H1 (cell line): ENCODE measurements around the gene NR1I3. TPM values are rescaled to one million over a fixed set of nuclear protein-coding genes. Genes with fewer than 3 reads are reported as not detected.

Experiments
- CTCF ChIA-PET: fragments of 300-600 bp; sonication (Branson Sonifier 250); formaldehyde crosslinking; loops from one replicate; lab custom pipeline; 2021; ENCODE audit not compliant: partially characterized antibody; lab: Charles Lee
- POLR2A ChIA-PET: fragments of 300-600 bp; sonication (Branson Sonifier 250); formaldehyde crosslinking; loops from one replicate; lab custom pipeline; 2021; ENCODE audit warnings: inconsistent platforms; ENCODE audit not compliant: partially characterized antibody; lab: Charles Lee
- DNase-seq, 2 experiments: peaks; one replicate each; pipeline versions ENCODE4 v3.0.0 to v3.0.0-alpha.2; 2010 to 2022; ENCODE audit warnings: low spot score in 2 of 2, low read depth in 1 of 2, mixed read lengths in 1 of 2
- FAIRE-seq: peaks from 2 replicates; lab custom pipeline; 2011; peaks lifted over from hg19 to GRCh38; lab: Jason Lieb, UNC
- H2AFZ ChIP-seq: 2 replicates; pipeline ENCODE4 v1.8.1; 2012; ENCODE audit warnings: low read length, inconsistent platforms
- H2AK5ac ChIP-seq: 2 replicates; pipeline ENCODE4 v1.6.1; 2013; ENCODE audit warnings: low read depth, low read length
- H2BK120ac ChIP-seq: replicated peaks from 2 replicates; pipeline ENCODE3; 2013; ENCODE audit warnings: low read depth, low read length, inconsistent platforms
- H2BK12ac ChIP-seq: 2 replicates; pipeline ENCODE4 v1.6.1; 2013; ENCODE audit warnings: low read depth, low read length
- H2BK15ac ChIP-seq: 2 replicates; pipeline ENCODE4 v1.6.1; 2013; ENCODE audit warnings: low read length
- H2BK20ac ChIP-seq: 2 replicates; pipeline ENCODE4 v1.6.1; 2013; ENCODE audit warnings: low read length
- H2BK5ac ChIP-seq: 2 replicates; pipeline ENCODE4 v1.6.1; 2013; ENCODE audit warnings: low read depth, low read length
- H3K14ac ChIP-seq: 2 replicates; pipeline ENCODE4 v1.6.1; 2013; ENCODE audit warnings: inconsistent platforms; ENCODE audit not compliant: insufficient read length
- H3K18ac ChIP-seq: 2 replicates; pipeline ENCODE4 v1.6.1; 2013; ENCODE audit warnings: low read length; ENCODE audit errors: extremely low read depth
- H3K23ac ChIP-seq: 2 replicates; pipeline ENCODE4 v1.6.1; 2013; ENCODE audit warnings: inconsistent platforms; ENCODE audit not compliant: insufficient read length
- H3K23me2 ChIP-seq: 2 replicates; pipeline ENCODE4 v1.6.1; 2013; ENCODE audit warnings: low read depth, low read length
- H3K27ac ChIP-seq: 2 replicates; pipeline ENCODE4 v1.6.1; 2011; ENCODE audit warnings: low read depth, low read length, inconsistent platforms
- H3K27me3 ChIP-seq, 4 experiments: replicated peaks in 1 of 4; 1 replicate in 1 of 4; 2 replicates in 3 of 4; pipeline versions ENCODE4 v1.6.1 to v1.8.1; 2011 to 2013; ENCODE audit warnings: low read length in 3 of 4, mild to moderate bottlenecking in 3 of 4, inconsistent platforms in 2 of 4, mixed read lengths in 2 of 4, moderate library complexity in 1 of 4; ENCODE audit not compliant: control insufficient read depth in 3 of 4, insufficient read depth in 3 of 4; ENCODE audit errors: extremely low read depth in 1 of 4
- H3K36me3 ChIP-seq, 4 experiments: 2 replicates each; pipeline versions ENCODE4 v1.6.1 to v1.8.1; 2011 to 2013; ENCODE audit warnings: mild to moderate bottlenecking in 4 of 4, low read length in 3 of 4, moderate library complexity in 2 of 4, control low read depth in 1 of 4, inconsistent platforms in 1 of 4; ENCODE audit not compliant: insufficient read depth in 4 of 4, control insufficient read depth in 2 of 4
- H3K4ac ChIP-seq: replicated peaks from 2 replicates; pipeline ENCODE3; 2013; ENCODE audit warnings: low read length, low read depth, mixed read lengths, inconsistent platforms; ENCODE audit not compliant: insufficient read length
- H3K4me1 ChIP-seq, 4 experiments: replicated peaks in 1 of 4; 1 replicate in 1 of 4; 2 replicates in 3 of 4; pipeline versions ENCODE4 v1.6.1 to v1.8.1; 2011 to 2013; ENCODE audit warnings: low read length in 3 of 4, inconsistent platforms in 2 of 4, mixed read lengths in 1 of 4; ENCODE audit not compliant: insufficient read depth in 4 of 4, control insufficient read depth in 3 of 4
- H3K4me2 ChIP-seq, 2 experiments: 2 replicates each; pipeline versions ENCODE4 v1.6.1 to v1.8.1; 2011 to 2013; ENCODE audit warnings: low read depth in 2 of 2, low read length in 2 of 2, control low read depth in 1 of 2, inconsistent platforms in 1 of 2, mild to moderate bottlenecking in 1 of 2; ENCODE audit not compliant: insufficient read depth in 1 of 2
- H3K4me3 ChIP-seq, 4 experiments: fragments of 200-600, 300-600 bp in 1 of 4; sonication (generic), shearing (Covaris generic), sonication (Bioruptor Twin) in 1 of 4; 2 replicates each; pipeline versions ENCODE4 v1.5.1 to v1.8.1; 2011 to 2016; ENCODE audit warnings: low read length in 4 of 4, low read depth in 3 of 4, control low read depth in 2 of 4, inconsistent platforms in 2 of 4, mild to moderate bottlenecking in 2 of 4, mixed read lengths in 1 of 4, moderate library complexity in 1 of 4; ENCODE audit not compliant: insufficient read depth in 2 of 4; ENCODE audit errors: extremely low read depth in 1 of 4
- H3K56ac ChIP-seq: replicated peaks from 2 replicates; pipeline ENCODE3; 2013; ENCODE audit warnings: low read depth, mild to moderate bottlenecking, mixed read lengths, low read length, inconsistent platforms; ENCODE audit not compliant: insufficient read length
- H3K79me1 ChIP-seq: 2 replicates; pipeline ENCODE4 v1.6.1; 2013; ENCODE audit warnings: low read depth, low read length, control low read depth
- H3K79me2 ChIP-seq, 2 experiments: 2 replicates each; pipeline versions ENCODE4 v1.6.1 to v1.8.1; 2012 to 2013; ENCODE audit warnings: low read length in 2 of 2, mild to moderate bottlenecking in 2 of 2, inconsistent platforms in 1 of 2; ENCODE audit not compliant: insufficient read depth in 2 of 2, control insufficient read depth in 1 of 2
- H3K9ac ChIP-seq, 4 experiments: replicated peaks in 1 of 4; 1 replicate in 1 of 4; 2 replicates in 3 of 4; pipeline versions ENCODE4 v1.6.1 to v1.8.1; 2011 to 2013; ENCODE audit warnings: low read depth in 3 of 4, low read length in 3 of 4, control low read depth in 2 of 4, mild to moderate bottlenecking in 2 of 4, moderate library complexity in 2 of 4, inconsistent platforms in 1 of 4; ENCODE audit errors: extremely low read depth in 1 of 4
- H3K9me3 ChIP-seq, 2 experiments: 2 replicates each; pipeline versions ENCODE4 v1.6.1 to v1.8.1; 2012 to 2013; ENCODE audit warnings: mild to moderate bottlenecking in 2 of 2, moderate library complexity in 2 of 2, control low read depth in 1 of 2, inconsistent platforms in 1 of 2, low read depth in 1 of 2, low read length in 1 of 2, mixed read lengths in 1 of 2; ENCODE audit not compliant: insufficient read depth in 2 of 2
- H4K20me1 ChIP-seq, 2 experiments: replicated peaks in 1 of 2; 2 replicates each; pipeline versions ENCODE3 to v1.8.1; 2011 to 2013; ENCODE audit warnings: inconsistent platforms in 2 of 2, low read length in 2 of 2, mild to moderate bottlenecking in 1 of 2; ENCODE audit not compliant: insufficient read depth in 2 of 2, control insufficient read depth in 1 of 2
- H4K5ac ChIP-seq: 2 replicates; pipeline ENCODE4 v1.6.1; 2013; ENCODE audit warnings: low read length, low read depth, mixed read lengths, inconsistent platforms; ENCODE audit not compliant: insufficient read length
- H4K8ac ChIP-seq: 2 replicates; pipeline ENCODE4 v1.8.0; 2013; ENCODE audit warnings: mild to moderate bottlenecking, moderate library complexity, low read length, inconsistent platforms; ENCODE audit not compliant: insufficient read depth; ENCODE audit errors: extremely low read depth
- H4K91ac ChIP-seq: replicated peaks from 2 replicates; pipeline ENCODE3; 2013; ENCODE audit warnings: low read length, mixed read lengths, inconsistent platforms; ENCODE audit not compliant: insufficient read length
- MAFK ChIP-seq: IDR thresholded peaks from 2 replicates; pipeline ENCODE4 v1.6.1; 2012; ENCODE audit warnings: low read depth, mild to moderate bottlenecking, improper control_type of control experiment, low read length
- WGBS, 2 experiments: shearing (Covaris generic) in 1 of 2; methylation state at CpG; one replicate each; pipeline versions ENCODE4 v1.1.6 to v1.1.7; 2013 to 2015; ENCODE audit warnings: low lambda C conversion rate in 2 of 2, mixed read lengths in 2 of 2, inconsistent platforms in 1 of 2, low coverage in 1 of 2, missing lambda C conversion rate in 1 of 2; ENCODE audit not compliant: insufficient replicate concordance in 2 of 2, insufficient coverage in 1 of 2, insufficient read length in 1 of 2; ENCODE audit errors: extremely low coverage in 1 of 2, missing lambda C conversion rate in 1 of 2; 5-methylcytosine and 5-hydroxymethylcytosine counted together
- polyA plus RNA-seq, 7 experiments: library from polyadenylated mRNA; depleted of rRNA in 3 of 7; stranded (reverse) in 5 of 7; unstranded in 2 of 7; fragments of >200 nt in 5 of 7; fragments of 200-250 nt in 2 of 7; gene quantifications; 1 replicate in 5 of 7; 2 replicates in 1 of 7; 4 replicates in 1 of 7; pipeline versions ENCODE4 v1.2.1 to v1.2.3, GENCODE V29; 2011 to 2013; ENCODE audit warnings: missing spikeins in 2 of 7, mixed read lengths in 2 of 7
- total RNA-seq: library from RNA; stranded (reverse); fragmentation: NEBNext Ultra II Directional; extraction: Animal tissue kit (Norgen Biotek cat#: 25700); gene quantifications from 2 replicates; pipeline ENCODE4 v1.2.1, GENCODE V29; 2021

NR1I3 gene
- total and polyA plus RNA-seq, 2 of the 8 experiments (the other 6 are each of a cell fraction or from before 2014, with no cell fraction given), result not detected

- H3K4ac ChIP-seq, result no peak overlapping the region
- peaks cover 8% of the 10 kb centered on the region for H3K23me2 ChIP-seq
- peak overlapping the region; percentile 7 for H4K5ac ChIP-seq
- DNase-seq (no peak), FAIRE-seq (no peak)
- H3K9me3 ChIP-seq, result no peaks in the 10 kb centered on the region
- H3K9ac ChIP-seq, result no peak overlapping the region
- H4K20me1 ChIP-seq, result no peaks in the 10 kb centered on the region
- H3K18ac ChIP-seq, result 0 out of 2 replicates have a peak overlapping the region, but pooled peaks have one; percentile 62
- peak overlapping the region; percentile 55; the same call in 1 of the 2 replicates for H2BK5ac ChIP-seq
- no peak overlapping the region for H2BK12ac ChIP-seq
- no peak overlapping the region for H2BK120ac ChIP-seq
- peak overlapping the region; percentile 71 for H2AFZ ChIP-seq
- H3K36me3 ChIP-seq, result peaks cover 0 to 10% (median 8%) of the 10 kb centered on the region in 4 experiments; a peak in 5 of 8 replicates
- WGBS, 2 experiments, result 89% methylated on average over 7 of the region's 7 CpGs; no CpG with 5 or more reads in 1 of the 2 experiments
- H3K4me2 ChIP-seq, result peak overlapping the region in 1 of 2 experiments; percentile 1; a peak in 2 of 4 replicates
- 0 out of 7 replicates have a peak, but pooled peaks cover 0 to 2% (median 0%) of the 10 kb centered on the region in 4 experiments for H3K27me3 ChIP-seq
- no peak overlapping the region for H2AK5ac ChIP-seq
- ChIA-PET CTCF (interaction anchor here (0.6 to 23.7 kb wide), 19 partner anchors 8 to 202 kb away, joined by 3 to 427 read pairs (median 16); partner anchors contain the start of genes ADAMTS4, B4GALT3, FCER1G and NDUFS2), POLR2A (interaction anchor here (0.5 to 2.2 kb wide), 12 partner anchors 8 to 213 kb away, joined by 3 to 26 read pairs (median 4); partner anchors contain the start of genes ADAMTS4 and NDUFS2)
- no peak overlapping the region for H3K23ac ChIP-seq
- TF ChIP-seq MAFK, result no peak
- no peak overlapping the region for H4K8ac ChIP-seq
- peak overlapping the region in 1 of 4 experiments; percentile 6; a peak in 1 of 8 replicates for H3K4me3 ChIP-seq
- 0 out of 2 replicates have a peak overlapping the region, but pooled peaks have one; percentile 43 for H2BK20ac ChIP-seq
- peaks cover 2 to 6% (median 4%) of the 10 kb centered on the region in 4 experiments for H3K4me1 ChIP-seq
- no peak overlapping the region for H3K27ac ChIP-seq
- no peaks in the 10 kb centered on the region for H3K79me2 ChIP-seq
- no peak overlapping the region for H3K14ac ChIP-seq
- no peaks in the 10 kb centered on the region for H3K79me1 ChIP-seq
- peak overlapping the region; percentile 53; the same call in 1 of the 2 replicates for H2BK15ac ChIP-seq
- H3K56ac ChIP-seq, result no peak overlapping the region
- H4K91ac ChIP-seq, result no peak overlapping the region
These were observed 12.8 kb downstream of the NR1I3 start for GRCh38 chr1:161225178-161225533.
